HG02970 (cell line): ENCODE data around the gene LILRB3.
A peak's percentile ranks its signal among the peaks of the same experiment; 100 is the strongest.
"Not testable (repeated sequence)": the region's sequence is repeated elsewhere in the genome, so short reads cannot be mapped to it uniquely, and the experiment has no call there.

Experiments used
- ATAC-seq: cut with Tn5 transposase; IDR thresholded peaks from one replicate; pipeline ENCODE4 v1.9.1; 2021; ENCODE audit warnings: mild to moderate bottlenecking, moderate library complexity, moderate number of reproducible peaks; ENCODE audit not compliant: unreplicated experiment, low FRiP score

The LILRB3 gene

DNA sequence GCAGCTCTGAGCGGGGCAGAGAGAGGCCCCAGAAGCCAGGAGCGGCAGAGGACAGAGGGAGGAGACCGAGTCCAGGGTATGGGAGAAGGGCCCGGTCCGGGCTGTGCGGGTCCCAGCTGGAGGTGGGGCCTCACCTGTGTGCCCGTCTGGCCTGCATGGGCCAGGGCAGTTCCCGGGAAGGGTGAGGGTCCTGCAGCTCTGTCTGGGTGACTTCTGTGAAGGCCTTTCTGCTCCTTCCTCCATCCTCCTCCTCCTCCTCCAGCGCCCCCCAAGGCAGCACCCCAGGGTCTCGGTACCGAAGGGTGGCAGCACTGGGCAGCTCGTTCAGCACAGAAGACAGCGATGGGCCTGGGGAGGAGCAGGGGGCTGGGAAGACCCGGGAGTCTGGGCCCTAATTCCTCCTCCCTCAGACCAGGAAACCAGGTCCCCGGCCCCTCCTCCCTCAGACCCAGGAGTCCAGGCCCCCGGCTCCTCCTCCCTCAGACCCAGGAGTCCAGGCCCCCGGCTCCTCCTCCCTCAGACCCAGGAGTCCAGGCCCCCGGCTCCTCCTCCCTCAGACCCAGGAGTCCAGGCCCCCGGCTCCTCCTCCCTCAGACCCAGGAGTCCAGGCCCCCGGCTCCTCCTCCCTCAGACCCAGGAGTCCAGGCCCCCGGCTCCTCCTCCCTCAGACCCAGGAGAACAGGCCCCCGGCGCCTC, 50.9 kb downstream of the LILRB3 start:
- not testable (repeated sequence) for ATAC-seq

DNA sequence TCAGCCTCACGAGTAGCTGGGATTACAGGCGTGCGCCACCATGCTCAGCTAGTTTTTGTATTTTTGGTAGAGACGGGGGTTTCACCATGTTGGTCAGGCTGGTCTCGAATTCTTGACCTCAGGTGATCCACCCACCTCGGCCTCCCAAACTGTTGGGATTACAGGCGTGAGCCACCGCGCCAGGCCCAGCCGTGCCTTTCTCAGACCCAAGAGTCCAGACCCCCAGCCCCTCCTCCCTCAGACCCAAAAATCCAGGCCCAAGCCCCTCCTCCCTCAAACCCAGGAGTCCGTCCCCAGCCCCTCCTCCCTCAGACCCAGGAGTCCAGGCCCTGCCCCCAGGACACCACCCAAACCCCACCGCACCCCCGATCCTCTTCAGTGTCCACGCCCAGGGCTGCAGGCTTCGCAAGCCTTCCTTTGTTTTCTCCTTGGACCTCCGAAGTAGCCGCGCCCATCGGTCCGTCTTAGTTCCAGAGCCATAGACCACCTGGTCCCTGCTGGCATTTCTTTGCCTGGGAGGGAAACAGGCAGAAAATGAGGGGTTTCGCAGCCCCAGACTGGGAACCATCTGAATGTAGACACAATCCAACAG, 53.6 kb downstream of the LILRB3 start:
- no peak for ATAC-seq

DNA sequence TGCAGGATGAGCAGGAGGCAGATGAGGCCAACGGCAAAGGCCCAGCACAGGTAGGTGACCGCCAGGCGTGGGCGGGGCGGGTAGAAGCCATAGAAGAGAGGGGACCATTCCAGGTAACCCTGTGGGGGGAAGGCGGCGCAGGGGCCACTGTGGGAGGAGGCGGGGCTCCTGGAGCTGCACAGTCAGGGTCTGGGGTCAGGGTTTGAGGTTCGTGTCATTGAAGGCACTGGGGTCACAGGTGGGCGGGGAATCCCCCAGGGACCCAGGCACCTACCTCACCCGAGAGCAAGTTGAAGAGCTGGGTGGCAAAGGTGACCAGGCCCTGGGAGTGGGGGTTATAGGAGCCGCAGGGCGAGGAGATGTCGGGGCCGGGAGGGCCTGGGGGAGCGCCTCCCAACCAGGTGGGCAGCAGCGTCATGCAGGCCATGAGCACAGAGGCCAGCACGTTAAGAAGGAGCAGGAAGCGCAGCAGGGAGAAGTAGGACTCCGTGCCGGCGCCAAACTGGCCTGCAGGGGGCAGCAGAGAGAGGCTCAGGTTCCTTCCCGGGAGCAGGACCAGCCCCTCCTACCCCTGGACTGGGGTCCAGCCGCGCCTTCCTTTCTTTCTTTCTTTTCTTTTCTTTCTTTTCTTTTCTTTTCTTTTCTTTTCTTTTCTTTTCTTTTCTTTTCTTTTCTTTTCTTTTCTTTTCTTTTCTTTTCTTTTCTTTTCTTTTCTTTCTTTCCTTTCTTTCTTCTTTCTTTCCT, 54.5 kb downstream of the LILRB3 start:
- ATAC-seq, result peak; percentile 68
